K562 (cell line): ENCODE results near the gene KAZN. TPM values are rescaled to one million over a fixed set of nuclear protein-coding genes. Genes with fewer than 3 reads are reported as not detected.

ENCODE experiments used
- ATAC-seq: fragments of 200-7000 bp; cut with Tn5 transposase; 3 replicates; pipeline ENCODE4 v1.9.1; 2020; ENCODE audit warnings: moderate library complexity
- BruUV-seq: library from RNA; stranded (reverse); fragments of 400-500 nt; replicated peaks from 2 replicates; lab custom pipeline; 2021; lab: Mats Ljungman, UMichigan
- CTCF ChIA-PET: fragments of 300-600 bp; formaldehyde crosslinking; extraction: SDS; loops from one replicate; lab custom pipeline; 2021; ENCODE audit warnings: low intra/inter-chr PET ratio; lab: Yijun Ruan, JAX
- POLR2A ChIA-PET: fragments of 300-600, 350-650 bp; sonication (Branson Sonifier 250); formaldehyde crosslinking; extraction: SDS; loops from one replicate; lab custom pipeline; 2021; ENCODE audit warnings: antibody characterized with exemption, inconsistent platforms; lab: Yijun Ruan, JAX
- DNase-seq, 4 experiments: peaks; one replicate each; pipeline versions ENCODE4 v3.0.0 to v3.0.0-alpha.2; 2011 to 2018; ENCODE audit warnings: low spot score in 3 of 4, mixed read lengths in 3 of 4; ENCODE audit errors: extremely low read depth in 1 of 4
- FAIRE-seq: peaks from 2 replicates; lab custom pipeline; 2011; peaks lifted over from hg19 to GRCh38; lab: Jason Lieb, UNC
- H2AFZ ChIP-seq: 2 replicates; pipeline ENCODE4 v1.6.0; 2011; ENCODE audit warnings: low read depth, low read length, control low read depth, inconsistent platforms
- H3K27ac ChIP-seq: fragments of 200-600 bp; 3 replicates; pipeline ENCODE4 v1.8.0; 2011; ENCODE audit warnings: low read depth, mild to moderate bottlenecking, control low read depth, inconsistent platforms, low read length, moderate library complexity, mixed read lengths; ENCODE audit errors: extremely low read depth
- H3K27me3 ChIP-seq, 2 experiments: fragments of 300-600 bp in 1 of 2; 2 replicates in 1 of 2; 3 replicates in 1 of 2; pipeline versions ENCODE4 v1.6.0 to v1.8.0; 2011; ENCODE audit warnings: inconsistent platforms in 2 of 2, low read length in 2 of 2, mild to moderate bottlenecking in 1 of 2, mixed read lengths in 1 of 2, moderate library complexity in 1 of 2; ENCODE audit not compliant: control insufficient read depth in 2 of 2, insufficient read depth in 2 of 2
- H3K36me3 ChIP-seq: fragments of 300-600 bp; 3 replicates; pipeline ENCODE4 v1.8.0; 2011; ENCODE audit warnings: mild to moderate bottlenecking, low read length, inconsistent platforms; ENCODE audit not compliant: control insufficient read depth, insufficient read depth
- H3K4me1 ChIP-seq, 2 experiments: fragments of 200-600 bp in 1 of 2; replicated peaks in 1 of 2; 2 replicates in 1 of 2; 3 replicates in 1 of 2; pipeline versions ENCODE4 v1.5.1 to v1.8.0; 2011; ENCODE audit warnings: inconsistent platforms in 2 of 2, low read length in 2 of 2, mild to moderate bottlenecking in 1 of 2, mixed read lengths in 1 of 2, moderate library complexity in 1 of 2; ENCODE audit not compliant: control insufficient read depth in 2 of 2, insufficient read depth in 2 of 2
- H3K4me2 ChIP-seq: 2 replicates; pipeline ENCODE4 v1.6.1; 2011; ENCODE audit warnings: low read length, control low read depth, inconsistent platforms, mixed read lengths; ENCODE audit not compliant: insufficient read depth
- H3K4me3 ChIP-seq: fragments of 200-600 bp; sonication (generic), shearing (Covaris generic); 2 replicates; pipeline ENCODE4 v1.5.1; 2016; ENCODE audit warnings: control low read depth, inconsistent platforms
- H3K79me2 ChIP-seq: fragments of 200-600 bp; 3 replicates; pipeline ENCODE4 v1.8.0; 2011; ENCODE audit warnings: low read length, inconsistent platforms; ENCODE audit not compliant: control insufficient read depth, insufficient read depth
- H3K9ac ChIP-seq, 2 experiments: 2 replicates each; pipeline versions ENCODE4 v1.6.0 to v1.6.1; 2011; ENCODE audit warnings: low read depth in 2 of 2, low read length in 2 of 2, control low read depth in 1 of 2, inconsistent platforms in 1 of 2, mild to moderate bottlenecking in 1 of 2, mixed read lengths in 1 of 2; ENCODE audit not compliant: insufficient read depth in 1 of 2
- H3K9me1 ChIP-seq: one replicate; pipeline ENCODE4 v1.6.0; 2011; ENCODE audit warnings: inconsistent platforms, mild to moderate bottlenecking, low read length, moderate library complexity; ENCODE audit not compliant: control insufficient read depth, insufficient read depth
- H3K9me3 ChIP-seq: replicated peaks from 2 replicates; pipeline ENCODE4 v1.5.1; 2011; ENCODE audit warnings: low read depth, low read length, inconsistent platforms; ENCODE audit not compliant: control insufficient read depth, insufficient read depth
- H4K20me1 ChIP-seq: replicated peaks from 2 replicates; pipeline ENCODE4 v1.6.1; 2011; ENCODE audit warnings: low read length, inconsistent platforms, mixed read lengths; ENCODE audit not compliant: control insufficient read depth, insufficient read depth
- EP300 ChIP-seq: IDR thresholded peaks from 2 replicates; pipeline ENCODE4 v1.6.1; 2012; ENCODE audit warnings: low read length, improper control_type of control experiment
- NFIX ChIP-seq: fragments of 250-450 bp; sonication (Bioruptor Pico); IDR thresholded peaks from 2 replicates; pipeline ENCODE4 v1.4.0; 2020; ENCODE audit warnings: low read depth, mild to moderate bottlenecking, moderate library complexity
- RAD51 ChIP-seq: fragments of 450-650 bp; IDR thresholded peaks from 2 replicates; pipeline ENCODE4 v1.7.1; 2016; ENCODE audit warnings: low read depth, mild to moderate bottlenecking, borderline replicate concordance
- SREBF1 ChIP-seq: fragments of 150-350 bp; IDR thresholded peaks from 2 replicates; pipeline ENCODE4 v1.6.1; 2014; ENCODE audit warnings: antibody characterized with exemption, low read depth, low read length, borderline replicate concordance
- ZFP30 ChIP-seq: fragments of 250-450 bp; sonication (Bioruptor Pico); IDR thresholded peaks from 2 replicates; pipeline ENCODE4 v1.8.0; 2022; ENCODE audit warnings: moderate library complexity, mild to moderate bottlenecking, inconsistent platforms, borderline replicate concordance
- ZNF408 ChIP-seq: fragments of 250-450 bp; sonication (Bioruptor Pico); IDR thresholded peaks from 2 replicates; pipeline ENCODE4 v1.4.0; 2020; ENCODE audit warnings: low read depth, mild to moderate bottlenecking, moderate library complexity
- ZNF445 ChIP-seq: fragments of 250-450 bp; sonication (Bioruptor Pico); IDR thresholded peaks from 2 replicates; pipeline ENCODE4 v1.4.0; 2020; ENCODE audit warnings: low read depth, mild to moderate bottlenecking, moderate library complexity
- ZNF449 ChIP-seq: fragments of 250-450 bp; sonication (Bioruptor Pico); IDR thresholded peaks from 2 replicates; pipeline ENCODE4 v1.8.0; 2022; ENCODE audit warnings: moderate library complexity, mild to moderate bottlenecking, inconsistent platforms
- WGBS: fragments of 100-300 bp; shearing (Covaris generic); methylation state at CpG from one replicate; pipeline ENCODE4 v1.1.6; 2016; ENCODE audit warnings: low coverage, mixed read lengths; ENCODE audit not compliant: insufficient coverage; ENCODE audit errors: missing lambda C conversion rate; 5-methylcytosine and 5-hydroxymethylcytosine counted together
- in situ Hi-C: fragments of 300-500 bp; cut with MboI; formaldehyde crosslinking; loops from 4 replicates; pipeline ENCODE4 v1.15.0; 2018; ENCODE audit warnings: inconsistent platforms, mixed read lengths
- intact Hi-C: fragments of 100-400 bp; cut with micrococcal nuclease; formaldehyde crosslinking; loops from 2 replicates; pipeline ENCODE4 v1.14.2; 2022
- polyA plus RNA-seq, 8 experiments: library from polyadenylated mRNA; depleted of rRNA in 4 of 8; stranded (reverse) in 5 of 8; unstranded in 3 of 8; fragments of >200 nt; fragmentation: Nextera tagmentation in 2 of 8; fragmentation: Illumina TruSeq in 1 of 8; extraction: Ambion mirVana in 2 of 8; extraction: Trizol in 1 of 8; gene quantifications; 2 replicates each; pipeline versions ENCODE4 v1.2.1 to v1.2.3, GENCODE V29; 2011 to 2014; ENCODE audit warnings: inconsistent platforms in 1 of 8, missing spikeins in 1 of 8
- total RNA-seq, 7 experiments: library from RNA; depleted of rRNA in 6 of 7; stranded (reverse); fragments of >200 nt in 6 of 7; fragmentation: Illumina TruSeq in 2 of 7; extraction: Trizol in 2 of 7; gene quantifications; 2 replicates each; pipeline versions ENCODE4 v1.2.1 to v1.2.3, GENCODE V29; 2011 to 2021; ENCODE audit warnings: low replicate concordance in 1 of 7

KAZN gene
- total and polyA plus RNA-seq, 9 of the 15 experiments (the other 6 are each of a cell fraction or from before 2014, with no cell fraction given), result 2.1 to 21.6 (median 5.4) TPM

GRCh38 chr1:15083578-15083977 is 485.1 kb downstream of the KAZN start:
- H3K36me3 ChIP-seq, result no peaks in the 10 kb centered on the region
- WGBS, result 0% methylated on average over 7 of the region's 7 CpGs
- ChIA-PET POLR2A (interaction anchor here (0.5 to 1.7 kb wide), 2 partner anchors 10 to 15 kb away, joined by 3 to 5 read pairs; no protein-coding TSS in a partner anchor), CTCF (no interaction called here)
- H3K4me2 ChIP-seq, result no peak overlapping the region
- peaks cover 10% of the 10 kb centered on the region; the same call in 1 of the 2 replicates for H4K20me1 ChIP-seq
- H3K79me2 ChIP-seq, result no peaks in the 10 kb centered on the region
- no peak overlapping the region for H3K27ac ChIP-seq
- no peaks in the 10 kb centered on the region for H3K9me3 ChIP-seq
- ATAC-seq (no peak), DNase-seq (no peak), FAIRE-seq (no peak)
- no peak overlapping the region for H3K9ac ChIP-seq
- in situ Hi-C loops (no loop called here), intact Hi-C loops (no loop called here)
- no peak overlapping the region for H3K4me3 ChIP-seq
- peaks cover 41 to 74% of the 10 kb centered on the region in 2 experiments for H3K27me3 ChIP-seq
- no TSS peak for BruUV-seq
- no peaks in the 10 kb centered on the region for H3K4me1 ChIP-seq
- no peaks in the 10 kb centered on the region for H3K9me1 ChIP-seq
- no peak overlapping the region for H2AFZ ChIP-seq
- TF ChIP-seq RAD51, result no peak
- no peak for TF ChIP-seq EP300
- TF ChIP-seq ZNF445 (CRISPR knock-in tag), result no peak
- TF ChIP-seq SREBF1, result no peak
- TF ChIP-seq ZFP30 (CRISPR knock-in tag), result no peak
- TF ChIP-seq ZNF449 (CRISPR knock-in tag), result no peak
- TF ChIP-seq ZNF408 (CRISPR knock-in tag), result no peak
- TF ChIP-seq NFIX (CRISPR knock-in tag), result no peak
